Stimulated activated CD4-positive, alpha-beta T cell treated with anti-CD3 and anti-CD28 coated beads, Interleukin-4, amount 100 ng/mL, for 4 hours (primary cell): ENCODE data around the gene ENO3.
"Not testable (repeated sequence)": the region's sequence is repeated elsewhere in the genome, so short reads cannot be mapped to it uniquely, and the experiment has no call there.

Experiments
- DNase-seq, 2 experiments: peaks; one replicate each; pipeline ENCODE4 v3.0.0-alpha.2; 2020

ENO3 gene

GRCh38 chr17:4950746-4951204 is at the start of gene ENO3:
Gene ENO3 (plus strand): TSS chr17:4951119. CDS start chr17:4951830, 711 bp downstream.
- DNase-seq, result no peak

- peak in 1 of 2 experiments; percentile 21 for DNase-seq
These were observed 49.1 kb upstream of the ENO3 start for GRCh38 chr17:4901648-4902344.

GRCh38 chr17:4902540-4902939 is 48.4 kb upstream of the ENO3 start:
- DNase-seq, result no peak

DNA sequence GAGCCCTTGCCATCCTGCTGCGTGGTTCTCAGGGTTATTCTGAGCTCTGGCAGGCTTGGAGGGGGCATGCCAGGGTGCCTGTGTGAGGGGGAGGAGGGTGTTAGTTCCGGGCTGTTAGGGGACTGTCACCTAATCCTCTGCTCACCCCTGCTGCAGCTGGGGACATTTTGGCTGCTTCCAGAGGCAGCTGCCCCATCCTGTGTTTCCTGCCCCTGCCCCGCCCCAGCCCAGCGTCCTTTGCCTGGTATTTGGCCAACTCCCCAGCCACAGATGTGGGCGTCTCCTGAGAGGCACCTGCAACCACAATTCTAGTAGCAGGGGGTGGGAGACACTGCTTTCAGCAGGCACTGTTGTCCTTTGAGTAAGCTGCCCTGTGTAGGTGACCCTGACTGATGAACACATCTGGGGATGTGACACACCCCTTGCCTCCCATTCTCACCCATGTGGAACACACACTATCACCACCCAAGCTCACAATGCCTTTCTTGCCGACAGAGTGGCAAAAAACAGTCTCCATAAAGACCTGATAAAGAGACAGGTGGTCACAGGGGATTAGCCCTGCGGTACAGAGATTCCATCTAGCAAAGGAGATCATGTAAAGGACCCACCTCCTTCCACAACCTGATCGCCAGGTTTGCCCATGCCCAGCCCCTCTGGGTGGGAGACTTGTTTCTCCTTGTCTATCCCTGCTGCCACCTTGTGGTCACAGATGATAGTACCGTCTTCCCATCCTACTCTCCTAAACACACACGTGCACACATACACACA is 47.7 kb upstream of the ENO3 start, which contains the start of gene CHRNE:
CHRNE (minus strand) TSS at position 48 of the 768 bp plus-strand sequence; CDS start at position 13, 35 bp downstream.
- peak; percentile 56 to 72 for DNase-seq

DNA sequence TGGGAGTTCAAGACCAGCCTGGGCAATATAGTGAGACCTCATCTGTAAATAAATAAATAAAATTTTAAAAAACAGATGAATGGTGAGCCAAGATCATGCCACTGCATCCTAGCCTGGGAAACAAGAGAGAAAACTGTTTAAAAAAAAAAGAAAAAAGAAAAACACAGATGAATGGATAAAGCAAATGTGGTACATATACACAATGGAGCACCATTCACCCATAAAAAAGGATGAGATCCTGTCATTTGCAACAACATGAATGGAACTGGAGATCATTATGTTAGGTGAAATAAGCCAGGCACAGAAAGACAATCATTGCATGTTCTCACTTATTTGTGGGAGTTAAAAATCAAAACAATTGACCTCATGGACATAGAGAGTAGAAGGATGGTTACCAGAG is 44.3 kb upstream of the ENO3 start:
- DNase-seq, result not testable (repeated sequence)

DNA sequence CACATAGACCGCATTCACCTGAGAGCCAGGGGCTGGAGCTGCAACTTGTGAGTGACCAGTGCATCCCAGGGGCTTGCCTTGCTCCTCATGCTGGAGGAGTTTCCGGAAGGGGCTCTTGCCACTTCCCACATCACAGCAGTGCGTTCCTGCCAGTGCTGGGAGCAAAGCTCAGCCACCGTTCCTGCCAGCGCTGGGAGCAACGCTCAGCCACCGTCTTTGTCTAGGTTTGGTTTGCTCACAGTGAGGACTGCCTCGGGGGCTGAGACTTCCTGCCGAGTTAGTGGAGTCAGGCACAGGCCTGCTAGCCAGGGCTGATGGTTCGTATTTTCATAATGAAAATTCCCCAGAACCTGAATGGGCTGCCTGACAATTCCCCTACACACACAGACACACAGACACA is 42.6 kb upstream of the ENO3 start:
- DNase-seq, result no peak

DNA sequence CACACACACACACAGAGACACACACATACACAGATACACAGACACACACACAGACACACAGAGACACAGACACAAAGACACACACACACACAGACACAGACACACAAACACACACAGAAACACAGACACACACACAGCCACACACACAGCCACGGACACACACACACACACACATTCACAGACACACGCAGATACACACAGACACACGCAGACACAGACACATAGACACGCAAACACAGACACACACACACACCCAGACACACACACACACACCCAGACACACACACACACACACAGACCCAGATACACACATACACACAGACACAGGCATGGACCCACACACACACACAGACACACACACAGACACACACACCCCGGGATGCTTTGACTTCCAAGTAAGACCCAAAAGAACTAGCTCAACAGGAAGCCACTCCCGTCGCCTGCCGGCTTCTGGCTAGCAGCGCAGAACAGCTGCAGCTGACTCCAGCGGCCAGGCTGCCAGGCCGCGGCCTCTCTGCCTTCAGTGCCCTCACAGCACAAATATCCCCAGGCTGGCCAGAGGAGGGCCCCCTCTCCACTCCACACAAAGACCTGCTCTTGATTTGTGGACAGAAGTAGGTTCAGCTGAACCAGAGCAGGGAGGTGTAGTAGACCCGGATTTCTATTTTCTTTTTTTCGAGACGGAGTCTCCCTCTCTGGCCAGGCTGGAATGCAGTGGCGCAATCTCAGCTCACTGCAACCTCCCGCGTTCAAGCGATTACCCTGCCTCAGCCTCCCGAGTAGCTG is 42.0 kb upstream of the ENO3 start:
- DNase-seq, result peak; percentile 57 to 68

GRCh38 chr17:4913994-4914393 is 36.9 kb upstream of the ENO3 start:
- no peak for DNase-seq

DNA sequence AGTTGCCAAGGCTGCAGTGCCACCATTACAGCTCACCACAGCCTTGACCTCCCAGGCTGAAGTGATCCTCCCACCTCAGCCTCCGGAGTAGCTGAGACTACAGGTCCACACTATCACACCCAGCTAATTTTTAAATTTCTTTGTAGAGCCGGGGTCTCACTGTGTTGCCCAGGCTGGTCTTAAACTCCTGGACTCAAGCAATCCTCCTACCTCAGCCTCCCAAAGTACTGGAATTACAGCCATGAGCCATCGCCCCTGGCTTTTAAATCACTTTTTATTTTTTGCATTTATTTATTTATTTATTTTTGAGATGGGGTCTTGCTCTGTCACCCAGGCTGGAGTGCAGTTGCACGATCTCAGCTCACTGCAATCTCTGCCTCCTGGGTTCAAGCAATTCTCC is 36.4 kb upstream of the ENO3 start:
- not testable (repeated sequence) for DNase-seq

- DNase-seq, result no peak
These were observed 31.3 kb upstream of the ENO3 start for GRCh38 chr17:4919511-4920047.

- no peak for DNase-seq
These were observed 30.4 kb upstream of the ENO3 start for GRCh38 chr17:4920351-4921048.

DNA sequence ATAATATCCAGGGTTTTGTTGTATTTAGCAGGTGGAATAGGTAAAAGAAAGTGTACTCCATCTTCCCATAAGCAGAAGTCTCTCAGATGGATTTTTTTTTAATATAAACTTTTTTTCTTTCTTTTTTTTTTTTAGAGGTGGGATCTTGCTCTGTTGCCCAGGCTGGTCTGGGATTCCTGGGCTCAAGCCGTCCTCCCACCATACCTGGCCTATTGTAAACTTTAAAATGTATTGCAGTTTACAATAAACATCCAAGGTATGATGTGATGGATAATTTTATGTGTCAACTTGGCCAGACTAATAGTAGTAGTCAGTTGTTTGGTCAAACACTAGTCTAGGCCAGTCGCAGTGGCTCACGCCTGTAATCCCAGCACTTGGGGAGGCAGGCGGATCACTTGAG is 29.6 kb upstream of the ENO3 start:
- DNase-seq, result no peak

- DNase-seq, result not testable (repeated sequence)
These were observed 24.2 kb upstream of the ENO3 start for GRCh38 chr17:4926577-4927335.

GRCh38 chr17:4928881-4929280 is 22.0 kb upstream of the ENO3 start:
- DNase-seq, result no peak

GRCh38 chr17:4931963-4932362 is 19.0 kb upstream of the ENO3 start, which contains the start of gene GP1BA:
Gene GP1BA (plus strand): TSS chr17:4932277. CDS start chr17:4932605, 328 bp downstream.
- no peak for DNase-seq

GRCh38 chr17:4932756-4933155 is 18.2 kb upstream of the ENO3 start:
- DNase-seq, result no peak

GRCh38 chr17:4933646-4934045 is 17.3 kb upstream of the ENO3 start:
- DNase-seq, result no peak

DNA sequence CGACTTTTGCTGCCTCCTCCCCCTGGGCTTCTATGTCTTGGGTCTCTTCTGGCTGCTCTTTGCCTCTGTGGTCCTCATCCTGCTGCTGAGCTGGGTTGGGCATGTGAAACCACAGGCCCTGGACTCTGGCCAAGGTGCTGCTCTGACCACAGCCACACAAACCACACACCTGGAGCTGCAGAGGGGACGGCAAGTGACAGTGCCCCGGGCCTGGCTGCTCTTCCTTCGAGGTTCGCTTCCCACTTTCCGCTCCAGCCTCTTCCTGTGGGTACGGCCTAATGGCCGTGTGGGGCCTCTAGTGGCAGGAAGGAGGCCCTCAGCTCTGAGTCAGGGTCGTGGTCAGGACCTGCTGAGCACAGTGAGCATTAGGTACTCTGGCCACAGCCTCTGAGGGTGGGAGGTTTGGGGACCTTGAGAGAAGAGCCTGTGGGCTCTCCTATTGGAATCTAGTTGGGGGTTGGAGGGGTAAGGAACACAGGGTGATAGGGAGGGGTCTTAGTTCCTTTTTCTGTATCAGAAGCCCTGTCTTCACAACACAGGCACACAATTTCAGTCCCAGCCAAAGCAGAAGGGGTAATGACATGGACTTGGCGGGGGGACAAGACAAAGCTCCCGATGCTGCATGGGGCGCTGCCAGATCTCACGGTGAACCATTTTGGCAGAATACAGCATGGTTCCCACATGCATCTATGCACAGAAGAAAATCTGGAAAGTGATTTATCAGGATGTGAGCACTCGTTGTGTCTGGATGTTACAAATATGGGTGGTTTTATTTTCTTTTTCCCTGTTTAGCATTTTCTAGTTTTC is 16.5 kb upstream of the ENO3 start:
- DNase-seq, result no peak

- no peak for DNase-seq
These were observed 15.3 kb upstream of the ENO3 start for GRCh38 chr17:4935650-4936049.

DNA sequence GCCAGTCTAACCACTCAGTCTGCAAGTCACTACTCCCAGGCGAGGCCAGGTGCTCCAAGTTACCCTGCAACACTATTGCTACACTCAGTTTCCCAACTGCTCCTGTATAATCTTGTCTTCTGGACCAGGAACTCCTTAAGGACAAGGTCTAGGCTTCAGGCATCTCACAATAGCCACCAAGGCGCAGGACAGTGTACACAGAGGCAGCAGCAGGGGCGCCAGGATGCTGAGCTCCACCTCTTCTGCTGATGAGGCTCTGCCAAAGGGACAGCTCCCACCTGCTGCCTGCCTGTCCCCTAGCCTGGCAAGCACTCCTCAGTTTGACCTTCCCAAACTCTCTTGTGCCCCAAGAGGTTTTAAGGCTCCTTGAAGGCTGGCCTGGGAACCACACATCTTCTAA is 14.5 kb upstream of the ENO3 start:
- DNase-seq, result no peak

DNA sequence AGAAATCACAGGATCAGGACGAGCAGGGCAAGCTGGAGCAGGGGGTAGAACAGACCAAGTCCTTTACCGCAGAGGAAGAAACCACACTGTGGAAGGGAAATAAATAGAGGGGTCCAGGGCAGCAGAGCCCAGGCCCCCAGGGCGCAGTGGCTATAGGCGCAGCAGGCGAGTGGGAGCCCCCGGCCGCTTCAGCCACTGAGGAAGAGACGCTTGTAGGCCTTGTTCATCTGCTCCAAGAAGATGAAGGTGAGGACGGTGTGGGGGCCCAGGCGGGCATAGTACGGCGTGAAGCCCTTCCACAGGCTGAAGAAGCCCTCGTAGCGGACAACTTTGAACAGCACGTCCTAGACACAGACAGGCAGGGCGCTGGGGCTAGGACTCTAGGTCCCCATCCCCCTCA is 13.4 kb upstream of the ENO3 start:
- DNase-seq, result no peak
